ENCODE results near the gene SRSF12.

GRCh38 chr6:89110284-89110683, 7.6 kb downstream of the SRSF12 start:
- no peak for TF ChIP-seq CTCF (IDR thresholded peaks at IDR 0.05)
- no peak for TF ChIP-seq POLR2AphosphoS5 (IDR thresholded peaks at IDR 0.05)
- no peak for TF ChIP-seq POLR2A (IDR thresholded peaks at IDR 0.05)
